ENCODE data around the gene ATG16L2. TPM values are rescaled to one million over a fixed set of nuclear protein-coding genes. Genes with fewer than 3 reads are reported as not detected.

The ATG16L2 gene
- polyA plus RNA-seq, 1 experiment, result 4.2 TPM

DNA sequence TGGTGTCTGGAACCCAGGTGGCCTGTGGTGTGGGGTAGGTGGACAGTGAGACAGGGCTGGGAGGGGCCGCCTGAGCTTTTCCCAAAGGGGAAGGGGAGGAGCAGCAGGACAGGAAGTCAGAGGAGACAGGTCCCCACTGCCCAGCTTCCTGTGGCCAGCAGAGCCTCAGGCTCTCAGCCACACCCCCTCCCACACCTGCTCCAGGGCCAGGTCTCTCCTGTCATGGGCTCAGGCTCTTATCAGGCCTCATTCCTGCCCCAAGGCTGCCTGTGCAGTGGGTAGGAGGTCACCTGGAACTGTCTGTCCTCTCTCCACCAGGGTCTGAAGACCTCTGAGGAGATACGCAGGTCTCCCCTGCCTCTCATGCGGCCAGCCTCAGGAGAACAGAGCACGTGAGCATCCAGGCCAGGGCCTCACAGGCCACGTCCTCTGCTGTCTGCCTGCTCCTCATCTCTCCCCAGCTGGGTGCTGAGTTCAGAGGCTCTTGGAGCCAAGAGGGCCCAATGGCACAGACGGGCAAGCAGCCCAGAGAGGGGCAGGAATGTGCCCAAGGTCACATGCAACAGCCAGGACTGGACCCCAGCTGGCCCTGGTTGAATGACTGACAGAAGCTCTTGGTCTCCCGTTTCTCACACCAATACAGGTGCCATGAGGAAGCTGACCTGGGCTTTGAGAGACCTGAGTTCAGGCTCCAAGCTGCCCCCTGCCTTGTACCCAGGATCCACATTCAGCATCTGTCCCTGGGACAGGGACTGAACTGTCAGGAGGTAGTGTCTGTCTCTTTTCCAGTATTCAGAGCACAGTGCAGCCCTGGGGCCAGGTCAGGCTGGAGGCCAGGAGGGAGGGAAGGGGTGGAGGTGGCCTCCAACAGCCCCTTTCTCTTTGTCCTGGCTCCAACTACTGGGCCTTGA lies 37.1 kb upstream of the ATG16L2 start:
- CTCF ChIA-PET, result interaction anchor here (1.0 kb wide), 1 partner anchor 52 kb away, joined by 3 read pairs; no protein-coding TSS in a partner anchor

DNA sequence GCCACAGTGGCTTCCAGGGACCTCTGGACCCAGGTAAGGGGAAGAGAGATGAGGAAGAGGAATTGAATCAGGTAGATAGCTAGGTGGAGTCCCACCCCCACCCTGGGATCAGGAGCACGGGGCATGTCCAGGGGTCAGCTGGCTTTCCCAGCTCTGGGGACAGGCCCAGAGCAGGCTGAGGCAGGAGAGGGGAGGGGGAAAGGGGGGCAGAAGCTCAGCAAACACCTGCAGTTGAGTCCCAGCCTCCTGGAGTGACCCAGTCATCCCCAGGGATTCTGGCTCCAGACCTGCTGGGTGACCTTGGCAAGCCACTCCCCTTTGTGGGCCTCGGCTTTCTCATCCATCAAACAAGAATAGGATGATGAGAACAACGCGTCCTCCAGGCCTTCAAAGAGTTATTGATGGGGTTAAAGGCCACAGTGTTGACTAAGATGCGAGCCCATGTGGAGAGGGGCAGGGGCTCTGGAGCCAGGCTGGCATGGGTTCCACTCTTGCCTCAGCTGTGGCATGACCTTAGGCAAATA lies 36.4 kb upstream of the ATG16L2 start:
- H3K27ac ChIP-seq (ENCODE audit: low read depth, low read length), result no peak overlapping the region
- no peaks in the 10 kb centered on the region for H3K9me3 ChIP-seq (ENCODE audit: control insufficient read depth, insufficient read depth, low read length)
- DNase-seq (ENCODE audit: low read depth, low spot score), result no peak
- ChIA-PET POLR2A (no interaction called here), CTCF (interaction anchor here (1.0 kb wide), 1 partner anchor 53 kb away, joined by 3 read pairs; no protein-coding TSS in a partner anchor)
- TF ChIP-seq, protein P1, sequence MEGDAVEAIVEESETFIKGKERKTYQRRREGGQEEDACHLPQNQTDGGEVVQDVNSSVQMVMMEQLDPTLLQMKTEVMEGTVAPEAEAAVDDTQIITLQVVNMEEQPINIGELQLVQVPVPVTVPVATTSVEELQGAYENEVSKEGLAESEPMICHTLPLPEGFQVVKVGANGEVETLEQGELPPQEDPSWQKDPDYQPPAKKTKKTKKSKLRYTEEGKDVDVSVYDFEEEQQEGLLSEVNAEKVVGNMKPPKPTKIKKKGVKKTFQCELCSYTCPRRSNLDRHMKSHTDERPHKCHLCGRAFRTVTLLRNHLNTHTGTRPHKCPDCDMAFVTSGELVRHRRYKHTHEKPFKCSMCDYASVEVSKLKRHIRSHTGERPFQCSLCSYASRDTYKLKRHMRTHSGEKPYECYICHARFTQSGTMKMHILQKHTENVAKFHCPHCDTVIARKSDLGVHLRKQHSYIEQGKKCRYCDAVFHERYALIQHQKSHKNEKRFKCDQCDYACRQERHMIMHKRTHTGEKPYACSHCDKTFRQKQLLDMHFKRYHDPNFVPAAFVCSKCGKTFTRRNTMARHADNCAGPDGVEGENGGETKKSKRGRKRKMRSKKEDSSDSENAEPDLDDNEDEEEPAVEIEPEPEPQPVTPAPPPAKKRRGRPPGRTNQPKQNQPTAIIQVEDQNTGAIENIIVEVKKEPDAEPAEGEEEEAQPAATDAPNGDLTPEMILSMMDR (IDR thresholded peaks at IDR 0.05; ENCODE audit: low read depth, low read length), result no peak
- H3K4me3 ChIP-seq (ENCODE audit: low read depth, low read length), result no peak overlapping the region
- H3K27me3 ChIP-seq (ENCODE audit: control insufficient read depth, insufficient read depth, low read length), result peaks cover 3% of the 10 kb centered on the region

More for the DNA sequence above, 37.1 kb upstream of the ATG16L2 start:
- no peak for DNase-seq (ENCODE audit: low read depth, low spot score)
- TF ChIP-seq, protein P1 (IDR thresholded peaks at IDR 0.05; ENCODE audit: low read depth, low read length), result no peak
- no peak overlapping the region for H3K4me3 ChIP-seq (ENCODE audit: low read depth, low read length)
- no peak overlapping the region for H3K27ac ChIP-seq (ENCODE audit: low read depth, low read length)
- peaks cover 3% of the 10 kb centered on the region for H3K27me3 ChIP-seq (ENCODE audit: control insufficient read depth, insufficient read depth, low read length)
- POLR2A ChIA-PET, result no interaction called here
- no peaks in the 10 kb centered on the region for H3K9me3 ChIP-seq (ENCODE audit: control insufficient read depth, insufficient read depth, low read length)

DNA sequence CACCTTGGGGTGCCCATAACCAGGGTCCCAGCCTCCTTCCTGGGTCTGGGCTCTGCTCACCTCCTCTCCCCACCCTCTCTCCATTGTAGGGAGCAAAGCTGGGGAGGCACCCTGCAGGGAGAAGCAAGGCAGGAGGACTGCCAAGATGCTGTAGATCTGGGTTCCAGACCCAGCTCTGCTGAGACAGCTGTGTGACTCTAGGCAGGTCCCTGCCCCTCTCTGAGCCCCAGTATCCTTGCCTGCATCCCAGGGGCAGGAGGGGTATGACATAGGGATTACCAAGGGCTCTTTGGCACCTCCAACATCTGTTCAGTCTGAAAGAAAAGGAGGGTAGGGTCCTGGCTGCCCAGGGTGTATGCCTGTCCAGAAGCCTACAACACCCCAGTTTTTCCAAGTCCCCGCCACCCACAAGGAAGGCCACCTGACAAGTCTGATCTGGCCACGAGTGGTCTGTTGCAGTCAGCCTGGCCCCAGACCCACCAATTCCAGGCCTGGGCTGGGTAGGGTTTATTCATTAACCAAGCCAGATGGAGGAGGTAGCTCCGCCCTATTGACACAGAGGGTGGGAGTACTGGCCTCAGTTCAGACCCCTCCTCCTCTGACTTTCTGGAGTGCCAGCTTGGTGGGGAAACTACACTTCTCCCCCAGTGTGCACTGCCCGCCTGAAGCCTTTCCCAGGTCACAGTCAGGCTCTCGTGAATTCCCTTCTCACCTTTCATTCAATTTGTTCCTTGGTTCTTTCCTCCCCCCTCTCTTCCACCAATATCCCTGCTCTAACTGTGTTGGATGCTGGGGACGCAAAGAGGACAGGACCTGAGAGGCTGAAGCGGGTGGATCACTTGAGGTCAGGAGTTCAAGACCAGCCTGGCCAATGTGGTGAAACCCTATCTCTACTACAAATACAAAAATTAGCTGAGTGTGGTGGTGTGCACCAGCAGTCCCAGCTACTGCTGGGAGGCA lies 35.4 kb upstream of the ATG16L2 start:
- ChIA-PET POLR2A (no interaction called here), CTCF (interaction anchor here (0.8 to 1.3 kb wide), 2 partner anchors 14 to 16 kb away, joined by 4 read pairs; partner anchors contain the start of gene STARD10)
- Histone ChIP-seq H3K4me3 (ENCODE audit: low read depth, low read length) (no peak overlapping the region), H3K27me3 (ENCODE audit: control insufficient read depth, insufficient read depth, low read length) (peaks cover 3% of the 10 kb centered on the region), H3K27ac (ENCODE audit: low read depth, low read length) (no peak overlapping the region), H3K9me3 (ENCODE audit: control insufficient read depth, insufficient read depth, low read length) (no peaks in the 10 kb centered on the region)
- no peak for DNase-seq (ENCODE audit: low read depth, low spot score)
- TF ChIP-seq, protein P1 (IDR thresholded peaks at IDR 0.05; ENCODE audit: low read depth, low read length), result no peak

DNA sequence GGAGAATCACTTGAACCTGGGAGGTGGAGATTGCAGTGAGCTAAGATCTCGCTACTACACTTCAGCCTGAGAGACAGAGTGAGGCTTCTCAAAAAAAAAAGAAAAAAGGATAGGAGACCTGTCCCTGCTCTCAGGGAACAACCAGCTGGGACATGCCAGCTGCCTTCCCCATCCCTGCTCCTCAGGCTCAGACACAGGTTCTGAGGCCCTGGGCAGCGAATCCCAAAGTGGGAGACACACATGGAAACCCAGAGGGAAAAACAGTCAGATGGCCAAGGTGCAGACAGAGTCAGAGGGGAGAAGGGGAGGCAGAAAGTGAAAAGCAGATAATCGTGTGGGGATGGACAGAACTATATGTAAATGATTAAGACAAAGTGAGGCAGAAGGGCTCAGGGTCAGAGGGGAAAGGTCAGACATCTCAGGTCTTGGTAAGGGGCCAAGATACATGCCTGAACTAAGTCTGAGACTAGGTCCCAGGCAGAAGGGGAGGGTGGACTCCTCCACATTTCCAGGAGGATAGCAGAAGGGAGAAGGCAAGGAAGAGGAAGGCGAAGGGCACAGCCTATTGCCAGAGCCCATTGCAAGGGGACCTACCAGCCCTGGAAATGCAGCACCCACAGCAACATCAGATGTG lies 34.6 kb upstream of the ATG16L2 start:
- Histone ChIP-seq H3K27me3 (ENCODE audit: control insufficient read depth, insufficient read depth, low read length) (peaks cover 3% of the 10 kb centered on the region), H3K27ac (ENCODE audit: low read depth, low read length) (no peak overlapping the region), H3K9me3 (ENCODE audit: control insufficient read depth, insufficient read depth, low read length) (no peaks in the 10 kb centered on the region), H3K4me3 (ENCODE audit: low read depth, low read length) (no peak overlapping the region)
- POLR2A ChIA-PET, result no interaction called here
- TF ChIP-seq, protein P1 (IDR thresholded peaks at IDR 0.05; ENCODE audit: low read depth, low read length), result no peak
- CTCF ChIA-PET, result interaction anchor here (0.8 to 1.3 kb wide), 2 partner anchors 13 to 15 kb away, joined by 4 read pairs; partner anchors contain the start of gene STARD10
- DNase-seq (ENCODE audit: low read depth, low spot score), result no peak

All from AG04450 (cell line).